Keratinocyte (primary cell): ENCODE data around the gene GRIA4. TPM values are rescaled to one million over a fixed set of nuclear protein-coding genes. Genes with fewer than 3 reads are reported as not detected.

Source experiments
- DNase-seq: peaks from one replicate; pipeline ENCODE4 v3.0.0-alpha.2; 2011; ENCODE audit warnings: low read depth, missing footprints, low spot score
- FAIRE-seq: peaks from 2 replicates; lab custom pipeline; 2011; peaks lifted over from hg19 to GRCh38; lab: Jason Lieb, UNC
- H2AFZ ChIP-seq: 2 replicates; pipeline ENCODE4 v1.6.0; 2012; ENCODE audit warnings: low read length, control low read depth, inconsistent platforms; ENCODE audit not compliant: control insufficient read depth
- H3K27ac ChIP-seq: 2 replicates; pipeline ENCODE4 v1.5.1; 2011; ENCODE audit warnings: low read length; ENCODE audit not compliant: control insufficient read depth, insufficient read depth
- H3K27me3 ChIP-seq: 3 replicates; pipeline ENCODE4 v1.6.0; 2011; ENCODE audit warnings: low read length; ENCODE audit not compliant: control insufficient read depth, insufficient read depth; ENCODE audit errors: extremely low read depth
- H3K36me3 ChIP-seq, 2 experiments: 2 replicates in 1 of 2; 3 replicates in 1 of 2; pipeline ENCODE4 v1.5.1; 2011; ENCODE audit warnings: low read length in 2 of 2, mild to moderate bottlenecking in 1 of 2; ENCODE audit not compliant: control insufficient read depth in 2 of 2, insufficient read depth in 2 of 2; ENCODE audit errors: extremely low read depth in 1 of 2
- H3K4me1 ChIP-seq: 3 replicates; pipeline ENCODE4 v1.5.1; 2011; ENCODE audit warnings: low read length; ENCODE audit not compliant: control insufficient read depth, insufficient read depth; ENCODE audit errors: extremely low read depth
- H3K4me2 ChIP-seq: 3 replicates; pipeline ENCODE4 v1.6.0; 2011; ENCODE audit warnings: low read depth, low read length; ENCODE audit not compliant: control insufficient read depth, insufficient read depth; ENCODE audit errors: extremely low read depth
- H3K4me3 ChIP-seq, 3 experiments: fragments of 200-600 bp in 1 of 3; sonication (generic) in 1 of 3; 2 replicates in 2 of 3; 3 replicates in 1 of 3; pipeline ENCODE4 v1.5.1; 2011 to 2016; ENCODE audit warnings: low read length in 3 of 3, mild to moderate bottlenecking in 3 of 3, control low read depth in 2 of 3, inconsistent platforms in 1 of 3, low read depth in 1 of 3, mixed read lengths in 1 of 3, mixed run types in 1 of 3, moderate library complexity in 1 of 3; ENCODE audit not compliant: control insufficient read depth in 2 of 3, insufficient read depth in 2 of 3; ENCODE audit errors: extremely low read depth in 1 of 3
- H3K79me2 ChIP-seq: 2 replicates; pipeline ENCODE4 v1.6.0; 2012; ENCODE audit warnings: low read length; ENCODE audit not compliant: control insufficient read depth, insufficient read depth
- H3K9ac ChIP-seq: 3 replicates; pipeline ENCODE4 v1.6.0; 2011; ENCODE audit warnings: low read length; ENCODE audit not compliant: control insufficient read depth, insufficient read depth; ENCODE audit errors: extremely low read depth
- H3K9me1 ChIP-seq: 3 replicates; pipeline ENCODE4 v1.6.0; 2011; ENCODE audit warnings: low read length; ENCODE audit not compliant: control insufficient read depth, insufficient read depth; ENCODE audit errors: extremely low read depth
- H3K9me3 ChIP-seq: 2 replicates; pipeline ENCODE4 v1.5.1; 2012; ENCODE audit warnings: low read depth, low read length; ENCODE audit not compliant: control insufficient read depth
- H4K20me1 ChIP-seq: 3 replicates; pipeline ENCODE4 v1.6.0; 2011; ENCODE audit warnings: low read length; ENCODE audit not compliant: control insufficient read depth, insufficient read depth; ENCODE audit errors: extremely low read depth
- EZH2 ChIP-seq: IDR thresholded peaks from one replicate; pipeline ENCODE4 v1.6.1; 2012; ENCODE audit warnings: inconsistent platforms, mild to moderate bottlenecking, low read length, moderate library complexity
- dilution Hi-C: fragments of 300-500 bp; cut with MboI; formaldehyde crosslinking; loops from one replicate; pipeline ENCODE4 v1.7.0; 2020; ENCODE audit warnings: low sequenced_read_pairs; ENCODE audit not compliant: extremely low pct_ligation_motif_present
- polyA plus RNA-seq, 5 experiments: library from polyadenylated mRNA; depleted of rRNA in 3 of 5; stranded (reverse) in 3 of 5; stranded (forward) in 1 of 5; unstranded in 1 of 5; fragments of >200 nt; gene quantifications; 1 replicate in 1 of 5; 2 replicates in 3 of 5; 3 replicates in 1 of 5; pipeline versions ENCODE4 v1.2.1 to v1.2.3, GENCODE V29; 2011 to 2012; ENCODE audit warnings: missing spikeins in 2 of 5, low read depth in 1 of 5, low replicate concordance in 1 of 5
- TF ChIP-seq, protein P1 (sequence below), 3 experiments: IDR thresholded peaks in 1 of 3; conservative IDR thresholded peaks in 1 of 3; optimal IDR thresholded peaks in 1 of 3; 2 replicates in 2 of 3; 3 replicates in 1 of 3; pipeline versions ENCODE3 to v1.5.1; 2011; ENCODE audit warnings: low read length in 3 of 3, mild to moderate bottlenecking in 3 of 3, moderate library complexity in 2 of 3, control low read depth in 1 of 3, inconsistent platforms in 1 of 3; ENCODE audit not compliant: insufficient read depth in 2 of 3; ENCODE audit errors: extremely low read depth in 1 of 3

Gene GRIA4
- polyA plus RNA-seq, 1 donor (not counting 4 experiments of a cell fraction or from before 2014, with no cell fraction given), result not detected

DNA sequence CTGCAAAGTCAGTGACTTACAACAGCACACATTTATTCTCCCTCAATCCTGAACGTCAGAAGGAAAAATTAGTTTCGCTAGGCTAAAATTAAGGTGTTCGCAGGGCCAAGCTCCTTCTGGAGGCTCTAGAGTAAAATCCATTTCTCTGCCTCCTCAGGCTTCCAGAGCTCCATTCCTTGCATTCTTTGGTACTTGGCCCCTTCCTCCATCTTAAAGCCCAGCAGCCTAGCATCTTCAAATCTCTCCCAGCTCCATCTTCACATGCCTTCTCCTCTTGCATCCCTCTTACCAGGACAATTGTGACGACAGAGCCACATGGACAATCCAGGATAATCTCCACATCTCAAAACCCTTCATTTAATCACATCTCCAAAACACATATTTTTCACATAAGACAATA lies 165.0 kb downstream of the GRIA4 start:
- no peaks in the 10 kb centered on the region for H4K20me1 ChIP-seq
- no peak overlapping the region for H3K27ac ChIP-seq
- DNase-seq (no peak), FAIRE-seq (no peak)
- H3K27me3 ChIP-seq, result no peaks in the 10 kb centered on the region
- H3K9me1 ChIP-seq, result no peaks in the 10 kb centered on the region
- no peaks in the 10 kb centered on the region for H3K4me1 ChIP-seq
- no peaks in the 10 kb centered on the region for H3K9me3 ChIP-seq
- H3K9ac ChIP-seq, result no peak overlapping the region
- TF ChIP-seq EZH2, result no peak
- TF ChIP-seq, protein P1, sequence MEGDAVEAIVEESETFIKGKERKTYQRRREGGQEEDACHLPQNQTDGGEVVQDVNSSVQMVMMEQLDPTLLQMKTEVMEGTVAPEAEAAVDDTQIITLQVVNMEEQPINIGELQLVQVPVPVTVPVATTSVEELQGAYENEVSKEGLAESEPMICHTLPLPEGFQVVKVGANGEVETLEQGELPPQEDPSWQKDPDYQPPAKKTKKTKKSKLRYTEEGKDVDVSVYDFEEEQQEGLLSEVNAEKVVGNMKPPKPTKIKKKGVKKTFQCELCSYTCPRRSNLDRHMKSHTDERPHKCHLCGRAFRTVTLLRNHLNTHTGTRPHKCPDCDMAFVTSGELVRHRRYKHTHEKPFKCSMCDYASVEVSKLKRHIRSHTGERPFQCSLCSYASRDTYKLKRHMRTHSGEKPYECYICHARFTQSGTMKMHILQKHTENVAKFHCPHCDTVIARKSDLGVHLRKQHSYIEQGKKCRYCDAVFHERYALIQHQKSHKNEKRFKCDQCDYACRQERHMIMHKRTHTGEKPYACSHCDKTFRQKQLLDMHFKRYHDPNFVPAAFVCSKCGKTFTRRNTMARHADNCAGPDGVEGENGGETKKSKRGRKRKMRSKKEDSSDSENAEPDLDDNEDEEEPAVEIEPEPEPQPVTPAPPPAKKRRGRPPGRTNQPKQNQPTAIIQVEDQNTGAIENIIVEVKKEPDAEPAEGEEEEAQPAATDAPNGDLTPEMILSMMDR (optimal IDR thresholded peaks at IDR 0.05 in 1 of 3, IDR thresholded peaks at IDR 0.05 in 1 of 3, conservative IDR thresholded peaks at IDR 0.05 in 1 of 3; ENCODE audit: extremely low read depth in 1 of 3, insufficient read depth in 2 of 3, low read length in 3 of 3), result no peak
- H2AFZ ChIP-seq, result no peak overlapping the region
- no peak overlapping the region for H3K4me3 ChIP-seq
- H3K79me2 ChIP-seq, result no peaks in the 10 kb centered on the region
- no peak overlapping the region for H3K4me2 ChIP-seq
- H3K36me3 ChIP-seq, result no peaks in the 10 kb centered on the region
- dilution Hi-C loops, result no loop called here

DNA sequence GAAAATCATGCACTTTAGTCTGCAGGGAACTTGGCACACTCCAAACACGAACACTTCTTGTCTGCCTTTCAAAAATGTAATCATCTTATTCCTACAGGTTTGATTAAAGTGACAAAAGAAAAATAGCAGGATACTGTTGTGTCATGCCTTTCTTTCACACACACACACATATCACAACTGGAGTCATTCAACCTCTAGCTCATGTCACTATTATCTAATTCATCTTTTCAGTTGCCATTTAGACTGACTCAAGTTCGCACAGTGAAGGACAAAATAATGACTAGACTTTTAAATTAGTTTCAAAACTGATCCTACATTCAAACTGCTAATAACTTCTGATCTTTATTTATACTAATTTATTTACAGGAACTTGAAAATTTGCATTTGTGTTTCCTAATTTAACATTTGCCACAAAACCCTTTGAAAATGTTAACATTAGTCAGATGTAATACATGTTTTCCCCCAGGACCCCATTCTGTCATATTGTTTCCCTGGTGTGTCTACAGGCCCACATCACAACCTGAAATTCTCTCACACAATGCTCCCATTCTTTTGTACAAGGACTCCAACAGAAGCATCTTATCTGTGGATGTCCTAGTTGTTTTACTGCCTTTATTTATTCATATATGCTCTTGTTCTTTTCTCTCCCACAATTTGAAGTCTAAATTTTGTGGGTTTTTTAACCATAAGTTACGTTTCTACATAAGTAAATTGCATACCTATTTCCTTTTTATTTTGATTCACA lies 171.1 kb downstream of the GRIA4 start:
- H2AFZ ChIP-seq, result no peak overlapping the region
- H3K9ac ChIP-seq, result no peak overlapping the region
- TF ChIP-seq EZH2, result no peak
- TF ChIP-seq, protein P1 (optimal IDR thresholded peaks at IDR 0.05 in 1 of 3, IDR thresholded peaks at IDR 0.05 in 1 of 3, conservative IDR thresholded peaks at IDR 0.05 in 1 of 3; ENCODE audit: extremely low read depth in 1 of 3, insufficient read depth in 2 of 3, low read length in 3 of 3), result no peak
- no peak overlapping the region for H3K27ac ChIP-seq
- no peaks in the 10 kb centered on the region for H4K20me1 ChIP-seq
- FAIRE-seq (no peak), DNase-seq (no peak)
- no peak overlapping the region for H3K4me2 ChIP-seq
- H3K4me1 ChIP-seq, result no peaks in the 10 kb centered on the region
- no peaks in the 10 kb centered on the region for H3K27me3 ChIP-seq
- H3K9me1 ChIP-seq, result no peaks in the 10 kb centered on the region
- H3K36me3 ChIP-seq, result no peaks in the 10 kb centered on the region
- no peaks in the 10 kb centered on the region for H3K79me2 ChIP-seq
- dilution Hi-C loops, result no loop called here
- H3K9me3 ChIP-seq, result no peaks in the 10 kb centered on the region
- no peak overlapping the region for H3K4me3 ChIP-seq
